Activated CD4-positive, alpha-beta T cell treated with anti-CD3 and anti-CD28 coated beads, Interleukin-10, Interleukin-2, amounts not matched to agents 100 ng/mL and 50 ng/mL, durations not matched to agents 16 hours and 8 hours (primary cell): ENCODE measurements around the gene ZNF423.

ENCODE experiments used
- DNase-seq: peaks from one replicate; pipeline ENCODE4 v3.0.0-alpha.2; 2020

The ZNF423 gene

GRCh38 chr16:49462362-49462988, 393.4 kb downstream of the ZNF423 start:
- no peak for DNase-seq

DNA sequence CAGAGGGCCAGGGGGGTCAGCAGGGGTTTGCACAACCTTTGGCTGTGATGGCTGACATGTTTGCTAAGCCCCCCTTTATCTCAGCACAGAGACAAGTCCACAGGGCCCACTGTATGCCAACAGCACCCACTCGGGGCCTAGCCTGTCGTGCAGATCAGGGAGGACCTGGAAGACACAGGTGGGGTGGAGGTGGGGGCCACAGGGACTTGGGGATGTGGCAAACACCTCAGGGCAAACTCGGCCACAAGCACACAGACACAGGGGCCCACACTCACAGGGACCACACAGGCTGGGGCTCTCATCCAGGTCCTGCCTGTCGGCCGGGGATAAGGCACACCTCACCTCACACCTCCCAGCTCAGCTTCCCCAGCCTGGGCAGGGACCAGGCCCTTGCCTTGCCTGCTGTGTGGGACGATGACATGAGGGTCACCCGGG, 394.4 kb downstream of the ZNF423 start:
- no peak for DNase-seq

DNA sequence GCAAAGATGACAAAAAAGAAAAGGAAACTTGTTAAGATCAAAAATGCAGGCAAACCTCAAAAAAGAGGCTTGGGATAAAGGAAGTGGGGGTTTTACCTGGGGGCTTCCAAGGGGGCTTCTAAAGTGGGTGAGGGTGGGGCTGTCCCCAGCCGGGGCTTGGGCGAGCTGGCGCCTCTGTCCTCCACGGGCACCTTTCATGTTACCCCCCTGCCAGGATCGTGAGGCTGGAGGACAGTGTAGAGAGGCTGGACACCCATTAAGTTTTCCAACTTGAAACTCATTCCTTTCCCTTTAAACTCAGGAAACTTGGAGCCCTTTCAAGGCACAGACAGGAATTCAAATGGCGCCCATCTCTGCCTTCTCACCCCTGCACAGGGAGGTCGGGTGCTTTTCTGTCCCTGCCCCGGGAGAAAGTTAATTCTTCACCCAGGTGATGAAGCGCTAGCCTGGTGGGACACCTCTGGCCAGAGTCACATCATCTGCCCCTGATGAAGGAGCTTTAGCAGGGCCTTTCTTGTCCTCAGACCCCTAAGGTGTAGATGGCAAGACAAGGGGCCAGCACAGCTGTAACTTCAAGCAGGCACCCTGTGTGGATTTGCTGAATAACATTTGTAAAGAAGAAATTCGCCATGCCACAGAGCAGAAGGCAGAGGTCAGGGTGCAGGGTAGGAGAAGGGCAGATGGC, 395.0 kb downstream of the ZNF423 start:
- no peak for DNase-seq

DNA sequence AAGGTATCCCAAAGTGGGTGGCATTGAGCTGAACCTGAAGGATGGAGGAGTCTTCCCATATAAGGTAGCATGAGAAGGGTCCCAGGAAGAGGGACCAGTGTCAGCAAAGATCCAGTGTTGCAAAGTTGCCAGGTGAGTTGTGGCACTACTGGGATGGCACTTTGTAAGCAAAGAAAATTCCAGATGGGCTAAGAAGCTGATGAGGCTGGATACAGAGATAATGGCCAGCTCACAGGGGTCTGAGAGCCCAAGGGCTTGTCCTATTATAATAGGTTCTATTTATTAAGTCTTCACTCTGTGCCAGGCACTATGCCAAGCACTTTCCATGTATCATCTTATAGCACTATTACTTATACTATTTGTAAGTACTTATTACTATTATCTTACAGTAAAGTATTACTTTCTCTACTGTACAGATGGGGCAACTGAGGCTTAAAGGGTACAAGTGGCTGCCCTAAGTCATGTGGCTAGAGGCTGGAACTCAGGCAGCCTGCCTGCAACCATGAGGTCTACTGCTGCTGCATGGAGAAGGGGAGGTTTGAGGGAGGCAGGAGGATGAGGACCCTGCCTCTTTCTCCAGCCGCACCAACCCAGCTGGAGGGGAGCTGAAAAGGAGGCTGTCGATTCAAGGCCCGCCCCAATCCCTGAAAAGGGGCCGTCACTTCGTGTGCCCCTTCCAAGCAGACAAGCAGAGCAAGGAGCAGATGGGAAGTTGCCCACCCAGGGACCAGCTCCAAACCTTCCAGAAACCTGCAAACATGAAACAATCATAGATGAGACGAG, 395.8 kb downstream of the ZNF423 start:
- DNase-seq = no peak

DNA sequence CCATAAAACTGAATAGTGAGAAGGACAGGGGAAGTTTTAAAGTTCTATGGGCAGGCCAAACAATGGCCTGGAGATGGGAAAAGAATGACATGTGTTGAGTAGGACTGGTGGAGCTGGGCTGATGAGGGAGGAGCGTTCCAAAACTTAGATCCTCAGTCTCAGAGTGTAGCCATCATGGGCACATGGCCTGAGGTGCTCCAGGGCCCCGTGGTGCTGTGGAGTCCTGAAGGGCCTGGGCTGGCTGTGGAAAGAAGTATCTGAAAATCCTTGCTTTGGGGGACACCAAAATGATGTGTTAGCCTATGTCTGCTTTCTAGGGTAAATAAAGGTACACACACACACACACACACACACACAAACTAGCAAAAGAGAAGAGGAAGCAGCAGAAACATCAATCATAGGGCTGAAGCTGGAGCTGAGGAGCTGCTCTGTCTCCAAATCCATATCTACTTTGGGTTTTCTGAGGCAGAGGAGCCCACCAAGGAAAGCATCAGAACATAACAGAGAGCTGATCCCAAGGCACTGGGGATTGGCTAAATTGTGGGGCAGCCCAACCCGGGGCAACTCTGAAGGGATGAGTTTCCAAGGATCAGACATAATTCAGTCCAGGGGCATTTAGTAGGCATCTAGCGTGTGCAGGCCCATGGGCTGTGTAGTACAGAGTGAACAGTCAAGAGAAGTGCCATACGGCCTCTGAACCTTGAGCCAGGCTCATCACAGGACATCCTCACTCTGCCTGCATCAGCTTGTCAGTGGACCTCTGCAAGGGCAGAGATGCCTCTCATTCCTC, 397.1 kb downstream of the ZNF423 start:
- no peak for DNase-seq

- DNase-seq = no peak
Measured at GRCh38 chr16:49458243-49458642, 397.7 kb downstream of the ZNF423 start.

- no peak for DNase-seq
Measured at GRCh38 chr16:49457196-49457595, 398.7 kb downstream of the ZNF423 start.

DNA sequence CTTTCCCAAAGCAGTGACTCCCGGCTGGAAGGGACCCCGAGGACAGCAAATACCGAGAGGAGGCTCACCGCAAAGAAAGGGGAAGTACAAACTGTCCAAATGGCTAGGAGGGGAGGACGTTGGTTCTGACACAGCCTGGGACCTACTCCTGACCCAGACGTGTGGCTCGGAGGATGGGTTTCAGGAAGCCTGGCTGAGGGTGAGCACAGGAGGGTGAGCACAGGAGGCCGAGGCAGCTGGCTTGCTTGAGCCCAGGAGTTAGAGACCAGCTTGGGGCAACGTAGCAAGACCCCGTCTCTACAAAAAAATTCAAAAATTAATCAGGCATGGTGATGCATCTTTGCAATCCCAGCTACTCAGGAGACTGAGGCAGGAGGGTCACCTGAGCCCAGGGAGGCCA, 399.1 kb downstream of the ZNF423 start:
- no peak for DNase-seq

DNA sequence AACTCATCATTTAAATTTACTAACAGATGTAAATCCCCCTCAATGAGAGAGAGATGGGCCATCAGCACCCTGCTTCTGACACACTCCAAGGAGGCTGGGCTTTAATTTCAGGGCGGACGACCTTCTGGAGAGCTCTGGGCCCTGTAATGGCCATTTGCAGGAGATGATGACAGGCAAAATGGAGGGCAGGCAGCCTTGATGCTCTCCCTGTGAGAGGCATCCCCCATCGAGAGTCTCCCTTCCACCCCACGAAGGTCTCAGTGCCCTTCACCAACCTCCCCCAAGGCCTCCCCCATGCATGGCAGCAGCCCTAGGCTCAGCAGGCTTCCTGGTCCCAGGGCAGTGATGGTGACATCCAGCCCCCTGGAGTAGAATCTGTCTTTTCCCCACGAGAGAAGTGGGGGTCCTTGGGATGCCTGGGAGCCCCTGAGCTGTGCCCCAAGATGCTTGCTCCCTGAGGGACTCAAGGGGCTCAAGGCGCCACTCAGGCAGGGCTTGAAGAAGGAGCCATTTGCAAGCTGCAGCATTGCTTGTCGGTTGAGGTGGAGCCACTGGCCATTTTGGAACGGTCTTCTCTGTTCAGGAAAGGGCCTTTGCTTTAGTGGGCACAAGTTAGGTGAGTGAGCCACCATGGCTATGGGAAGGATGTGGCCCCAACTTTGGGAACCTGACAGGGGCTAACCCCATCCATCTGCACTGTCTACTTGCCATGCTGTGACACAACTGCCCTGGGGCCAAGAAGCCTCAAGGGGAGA, 399.7 kb downstream of the ZNF423 start:
- DNase-seq = no peak

GRCh38 chr16:49455181-49455990, 400.5 kb downstream of the ZNF423 start:
- DNase-seq = no peak

- no peak for DNase-seq
Measured at GRCh38 chr16:49454426-49455180, 401.3 kb downstream of the ZNF423 start.

- no peak for DNase-seq
Measured at GRCh38 chr16:49453983-49454382, 401.9 kb downstream of the ZNF423 start.

DNA sequence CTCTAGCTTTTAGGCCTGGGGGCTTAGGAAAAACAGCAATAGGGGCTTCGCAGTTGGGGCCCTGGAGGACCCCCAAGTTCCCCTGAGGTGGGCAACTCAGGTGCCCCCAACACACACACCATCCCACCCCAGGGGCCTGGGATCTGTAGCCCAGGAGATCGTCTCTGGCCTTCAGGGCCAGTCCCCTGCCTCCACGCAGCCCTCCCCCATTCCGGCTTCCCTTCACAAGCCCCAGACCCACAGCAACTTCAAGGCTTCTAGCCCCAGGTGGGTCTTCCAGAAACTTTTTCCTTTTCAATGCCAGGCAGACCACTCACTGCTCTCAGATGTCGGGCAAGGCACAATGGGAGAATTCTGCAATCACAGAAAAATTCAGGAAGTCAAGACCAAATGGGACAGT, 402.9 kb downstream of the ZNF423 start:
- no peak for DNase-seq

- no peak for DNase-seq
Measured at GRCh38 chr16:49452578-49452977, 403.3 kb downstream of the ZNF423 start.

DNA sequence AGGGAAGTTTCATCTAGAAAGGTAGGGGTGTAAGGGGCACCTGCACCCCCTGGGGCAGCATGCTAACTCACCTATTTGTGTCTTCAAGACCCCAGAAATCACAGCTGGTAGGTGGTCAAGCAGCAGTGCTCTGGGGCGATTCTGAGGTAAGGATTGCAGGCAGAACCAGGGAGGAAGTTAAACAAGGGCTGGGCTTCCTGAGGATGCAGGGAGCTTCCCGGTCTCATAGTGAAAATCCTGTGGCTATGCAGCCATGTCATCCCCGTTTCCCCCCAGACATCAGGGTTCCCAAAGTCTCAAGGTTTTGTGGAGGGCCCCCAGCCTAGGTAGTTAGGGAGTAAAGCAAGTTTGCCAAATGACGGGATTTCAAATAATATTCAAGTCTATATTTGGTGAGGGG, 403.8 kb downstream of the ZNF423 start:
- DNase-seq = no peak

- no peak for DNase-seq
Measured at GRCh38 chr16:49446805-49447204, 409.1 kb downstream of the ZNF423 start.

- DNase-seq = no peak
Measured at GRCh38 chr16:49443576-49443975, 412.3 kb downstream of the ZNF423 start.

DNA sequence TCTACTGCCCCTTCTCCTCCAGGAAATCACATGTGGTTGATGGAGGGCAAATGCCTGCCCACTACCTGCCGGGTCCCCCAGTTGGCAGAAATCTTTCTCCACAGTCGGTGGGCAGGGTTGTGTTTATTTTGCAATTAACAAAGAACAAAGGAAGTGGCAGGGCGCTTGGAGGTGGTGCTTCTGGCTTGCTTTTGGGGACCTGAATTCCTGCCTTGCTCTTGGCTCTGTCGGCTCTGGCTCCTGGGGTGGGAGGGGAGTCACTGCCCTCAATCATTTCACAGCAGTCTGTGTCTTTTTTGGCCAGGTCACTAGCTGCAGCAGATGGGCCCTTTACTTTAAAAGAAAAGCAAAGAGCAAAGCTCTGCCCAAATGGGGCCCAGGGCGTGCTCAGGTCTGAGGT, 413.1 kb downstream of the ZNF423 start:
- no peak for DNase-seq

DNA sequence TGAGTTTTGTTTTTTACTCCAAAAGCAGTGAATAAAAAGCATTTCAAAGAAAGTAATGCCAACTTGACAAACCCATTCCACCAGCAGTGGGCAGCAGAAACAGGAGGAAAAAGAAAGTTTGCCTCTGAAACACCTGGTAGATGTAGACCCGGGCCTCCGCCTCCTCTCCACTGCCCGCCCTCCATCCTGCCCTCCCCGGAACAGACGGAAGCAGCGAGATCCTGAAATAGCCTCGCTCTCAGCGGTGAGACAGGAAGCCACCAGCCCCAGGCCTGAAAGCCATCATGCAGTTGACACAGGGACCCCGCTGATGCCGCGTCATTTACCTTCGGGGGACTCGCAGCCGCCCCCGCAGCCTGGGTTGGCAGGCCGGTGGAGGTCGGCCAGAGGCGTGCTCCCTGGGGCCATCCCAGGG, 414.5 kb downstream of the ZNF423 start:
- peak; percentile 61 for DNase-seq

- DNase-seq = no peak
Measured at GRCh38 chr16:49440156-49441065, 415.5 kb downstream of the ZNF423 start.
